Measurements from ENCODE around the gene RNF121.
"Not testable (repeated sequence)": the region's sequence is repeated elsewhere in the genome, so short reads cannot be mapped to it uniquely, and the experiment has no call there.

The RNF121 gene
- 7.2 to 26.7 (median 17.6) reads per million in 17 experiments for total RNA-seq

DNA sequence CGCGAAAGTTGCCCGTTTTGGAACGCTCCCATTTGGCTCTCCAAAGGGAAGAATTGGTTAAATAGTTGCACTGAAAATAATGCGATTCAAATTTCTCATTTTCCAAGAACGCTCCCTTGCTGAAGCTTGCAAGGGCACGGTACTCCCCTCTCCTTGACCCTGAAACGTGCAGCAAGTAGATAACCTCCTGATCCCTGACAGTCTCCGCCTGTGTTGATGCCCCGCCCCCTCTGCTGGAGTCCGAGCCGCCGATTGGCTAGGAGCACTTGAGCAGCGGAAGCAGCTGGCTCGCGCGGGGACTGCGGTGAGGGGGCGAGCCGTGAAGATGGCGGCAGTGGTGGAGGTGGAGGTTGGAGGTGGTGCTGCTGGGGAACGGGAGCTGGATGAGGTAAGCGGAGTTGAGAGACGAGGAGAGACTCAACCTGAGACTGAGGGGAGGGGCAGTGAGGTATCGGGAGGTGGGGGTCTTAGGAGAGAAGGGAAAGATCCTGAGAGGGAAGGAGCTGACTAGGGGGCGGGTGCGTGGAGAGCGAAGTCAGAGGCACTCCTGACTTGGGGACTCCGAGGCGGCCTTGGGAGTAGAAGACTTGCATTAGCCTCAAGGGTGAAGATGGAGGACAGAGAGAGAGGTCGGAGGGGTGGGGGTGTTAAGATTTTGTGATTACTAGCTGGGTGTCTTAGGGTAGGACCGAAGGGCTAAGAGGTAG lies at the start of gene RNF121:
Gene RNF121 (plus strand): TSS at position 310 of the 707 bp plus-strand sequence. CDS start 16 bp downstream, at position 326.
- DNase-seq = peak; percentile 95 to 99 (median 98)

DNA sequence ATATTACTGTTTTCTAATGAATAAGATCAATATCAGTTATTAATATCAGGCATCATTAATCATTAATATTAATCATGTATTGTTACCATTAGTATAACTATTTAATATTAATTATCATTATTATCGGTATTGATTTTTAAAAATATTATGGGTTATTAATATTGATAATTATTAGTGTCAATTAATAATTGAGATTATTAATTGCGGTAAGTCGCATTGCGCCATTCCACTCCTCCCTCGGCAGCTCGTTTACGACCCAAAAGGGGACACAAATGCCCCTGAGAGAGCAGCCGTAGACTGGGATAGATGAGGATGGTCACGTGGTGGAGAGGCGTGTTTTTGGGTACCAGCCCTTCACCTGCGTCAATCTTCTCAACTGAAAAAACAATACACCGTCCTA lies 43.0 kb upstream of the RNF121 start:
- DNase-seq = not testable (repeated sequence)

DNA sequence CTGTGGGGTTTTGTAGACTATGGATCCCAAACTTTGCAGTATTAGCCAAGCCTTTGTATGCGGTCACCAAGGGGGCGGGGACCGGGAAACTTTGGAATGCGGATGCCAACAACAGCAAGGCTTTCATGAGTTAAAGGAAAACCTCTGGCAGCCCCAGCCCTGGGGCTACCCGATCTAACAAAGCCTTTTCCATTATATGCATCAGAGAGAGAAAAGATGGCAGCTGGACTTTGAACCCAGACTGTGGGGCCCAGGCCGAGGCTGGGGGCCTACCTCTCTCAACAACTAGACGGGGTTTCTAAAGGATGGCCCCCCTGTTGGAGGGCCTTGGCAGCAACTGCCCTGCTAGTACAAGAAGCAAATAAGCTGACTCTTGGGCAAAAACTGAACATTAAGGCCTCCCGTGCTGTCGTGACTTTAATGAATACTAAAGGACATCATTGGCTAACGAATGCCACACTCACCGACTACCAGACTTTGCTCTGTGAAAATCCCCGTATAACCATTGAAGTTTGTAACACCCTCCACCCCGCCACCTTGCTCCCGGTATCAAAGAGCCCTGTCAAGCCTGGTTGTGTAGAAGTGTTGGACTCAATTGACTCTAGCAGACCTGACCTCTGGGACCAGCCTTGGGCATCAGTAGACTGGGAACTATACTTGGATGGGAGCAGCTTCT lies 40.4 kb upstream of the RNF121 start:
- DNase-seq = not testable (repeated sequence)

DNA sequence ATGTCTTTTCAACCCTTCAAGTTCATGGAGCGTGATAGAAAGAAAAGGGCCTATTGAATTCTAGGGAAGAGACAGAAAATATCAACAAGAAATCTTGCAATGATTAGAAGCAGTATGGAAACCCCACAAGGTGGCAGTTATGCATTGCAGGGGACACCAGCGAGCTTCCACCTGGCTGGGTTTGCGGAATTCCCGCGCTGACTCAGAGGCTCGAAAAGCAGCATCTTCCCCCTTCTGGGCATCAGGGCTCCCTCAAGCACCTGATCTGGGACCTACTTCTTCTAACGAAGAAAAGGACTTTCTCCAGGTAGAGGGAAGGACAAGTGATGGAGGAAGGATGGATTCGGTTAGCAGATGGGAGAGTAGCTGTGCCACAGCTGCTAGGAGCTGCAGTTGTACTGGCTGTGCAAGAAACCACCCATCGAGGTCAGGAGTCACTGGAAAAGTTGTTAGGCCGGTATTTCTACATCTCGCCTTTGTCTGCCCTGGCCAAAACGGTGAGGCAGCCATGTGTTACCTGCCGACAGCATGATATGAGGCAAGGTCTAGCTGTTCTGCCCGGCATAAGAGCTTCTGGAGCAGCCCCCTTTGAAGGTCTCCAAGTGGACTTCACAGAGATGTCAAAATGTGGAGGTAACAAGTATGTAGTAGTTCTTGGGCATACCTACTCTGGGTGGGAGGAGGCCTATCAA lies 39.5 kb upstream of the RNF121 start:
- not testable (repeated sequence) for DNase-seq

DNA sequence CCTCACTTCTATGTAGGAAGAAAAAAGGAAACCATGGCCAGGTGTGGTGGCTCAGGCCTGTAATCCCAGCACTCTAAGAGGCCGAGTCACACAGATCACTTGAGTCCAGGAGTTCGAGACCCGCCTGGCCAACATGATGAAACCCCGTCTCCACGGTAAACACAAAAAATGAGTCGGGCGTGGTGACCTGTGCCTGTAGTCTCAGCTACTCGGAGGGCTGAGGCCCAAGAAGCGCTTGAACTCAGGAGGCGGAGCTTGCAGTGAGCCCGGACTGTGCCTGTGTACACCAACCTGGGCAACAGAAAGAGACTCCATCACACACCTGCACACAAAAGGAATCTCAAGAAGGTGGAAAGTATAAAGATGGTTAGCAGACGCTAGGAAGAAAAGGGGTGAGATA lies 32.9 kb upstream of the RNF121 start:
- DNase-seq = no peak

DNA sequence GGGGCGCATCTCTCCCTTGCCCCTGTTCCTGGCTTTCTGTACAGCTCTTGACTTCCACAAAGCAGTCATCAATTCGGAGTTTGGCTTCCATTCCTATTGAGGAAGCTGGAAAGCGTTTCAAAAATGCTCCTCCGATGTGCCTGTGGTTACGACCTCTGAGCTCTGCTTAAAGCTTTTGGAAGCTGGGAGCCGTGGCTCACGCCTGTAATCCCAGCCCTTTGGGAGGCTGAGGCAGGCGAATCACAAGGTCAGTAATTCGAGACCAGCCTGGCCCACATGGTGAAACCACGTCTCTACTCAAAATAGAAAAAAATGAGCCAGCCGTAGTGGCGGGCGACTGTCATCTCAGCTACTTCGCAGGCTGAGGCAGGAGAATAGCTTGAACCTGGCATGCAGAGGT lies 27.7 kb upstream of the RNF121 start:
- not testable (repeated sequence) for DNase-seq

DNA sequence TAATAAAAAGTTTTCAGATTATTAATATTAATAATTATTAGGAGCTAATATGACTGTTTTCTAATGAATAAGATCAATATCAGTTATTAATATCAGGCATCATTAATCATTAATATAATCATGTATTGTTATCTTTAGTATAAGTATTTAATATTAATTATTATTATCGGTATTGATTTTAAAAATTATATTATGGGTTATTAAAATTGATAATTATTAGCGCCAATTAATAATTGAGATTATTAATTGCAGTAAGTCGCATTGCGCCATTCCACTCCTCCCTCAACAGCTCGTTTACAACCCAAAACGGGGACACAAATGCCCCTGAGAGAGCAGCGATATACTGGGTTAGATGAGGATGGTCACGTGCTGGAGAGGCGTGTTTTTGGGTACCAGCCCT lies 20.6 kb upstream of the RNF121 start:
- no peak for DNase-seq

DNA sequence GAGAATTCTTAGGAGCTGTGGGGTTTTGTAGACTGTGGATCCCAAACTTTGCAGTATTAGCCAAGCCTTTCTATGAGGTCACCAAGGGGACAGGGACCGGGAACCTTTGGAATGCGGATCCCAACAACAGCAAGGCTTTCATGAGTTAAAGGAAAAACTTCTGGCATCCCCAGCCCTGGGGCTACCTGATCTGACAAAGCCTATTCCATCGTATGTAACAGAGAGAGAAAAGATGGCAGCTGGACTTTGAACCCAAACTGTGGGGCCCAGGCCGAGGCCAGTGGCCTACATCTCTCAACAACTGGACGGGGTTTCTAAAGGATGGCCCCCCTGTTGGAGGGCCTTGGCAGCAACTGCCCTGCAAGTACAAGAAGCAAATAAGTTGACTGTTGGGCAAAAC lies 18.1 kb upstream of the RNF121 start:
- not testable (repeated sequence) for DNase-seq

DNA sequence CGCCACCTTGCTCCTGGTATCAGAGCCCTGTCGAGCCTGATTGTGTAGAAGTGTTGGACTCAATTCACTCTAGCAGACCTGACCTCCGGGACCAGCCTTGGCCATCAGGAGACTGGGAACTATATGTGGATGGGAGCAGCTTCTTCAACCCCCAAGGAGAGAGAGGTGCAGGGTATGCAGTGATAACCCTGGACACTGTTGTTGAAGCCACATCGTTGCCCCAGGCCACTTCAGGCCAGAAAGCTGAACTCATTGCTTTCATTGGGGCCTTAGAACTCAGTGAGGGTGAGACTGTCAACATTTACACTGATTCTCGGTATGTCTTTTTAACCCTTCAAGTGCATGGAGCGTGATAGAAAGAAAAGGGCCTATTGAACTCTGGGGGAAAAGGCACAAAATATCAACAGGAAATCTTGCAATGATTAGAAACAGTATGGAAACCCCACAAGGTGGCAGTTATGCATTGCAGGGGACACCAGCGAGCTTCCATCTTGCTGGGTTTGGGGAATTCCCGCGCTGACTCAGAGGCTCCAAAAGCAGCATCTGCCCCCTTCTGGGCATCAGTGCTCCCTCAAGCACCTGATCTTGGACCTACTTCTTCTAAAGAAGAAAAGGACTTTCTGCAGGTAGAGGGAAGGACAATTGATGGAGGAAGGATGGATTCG lies 17.4 kb upstream of the RNF121 start:
- DNase-seq = peak in 1 of 4 experiments; percentile 6

DNA sequence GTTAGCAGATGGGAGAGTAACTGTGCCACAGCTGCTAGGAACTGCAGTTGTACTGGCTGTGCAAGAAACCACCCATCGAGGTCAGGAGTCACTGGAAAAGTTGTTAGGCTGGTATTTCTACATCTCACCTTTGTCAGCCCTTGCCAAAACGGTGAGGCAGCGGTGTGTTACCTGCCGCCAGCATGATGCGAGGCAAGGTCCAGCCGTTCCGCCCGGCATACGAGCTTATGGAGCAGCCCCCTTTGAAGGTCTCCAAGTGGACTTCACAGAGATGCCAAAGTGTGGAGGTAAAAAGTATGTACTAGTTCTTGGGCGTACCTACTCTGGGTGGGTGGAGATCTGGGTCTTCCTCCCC lies 16.9 kb upstream of the RNF121 start:
- DNase-seq = not testable (repeated sequence)

DNA sequence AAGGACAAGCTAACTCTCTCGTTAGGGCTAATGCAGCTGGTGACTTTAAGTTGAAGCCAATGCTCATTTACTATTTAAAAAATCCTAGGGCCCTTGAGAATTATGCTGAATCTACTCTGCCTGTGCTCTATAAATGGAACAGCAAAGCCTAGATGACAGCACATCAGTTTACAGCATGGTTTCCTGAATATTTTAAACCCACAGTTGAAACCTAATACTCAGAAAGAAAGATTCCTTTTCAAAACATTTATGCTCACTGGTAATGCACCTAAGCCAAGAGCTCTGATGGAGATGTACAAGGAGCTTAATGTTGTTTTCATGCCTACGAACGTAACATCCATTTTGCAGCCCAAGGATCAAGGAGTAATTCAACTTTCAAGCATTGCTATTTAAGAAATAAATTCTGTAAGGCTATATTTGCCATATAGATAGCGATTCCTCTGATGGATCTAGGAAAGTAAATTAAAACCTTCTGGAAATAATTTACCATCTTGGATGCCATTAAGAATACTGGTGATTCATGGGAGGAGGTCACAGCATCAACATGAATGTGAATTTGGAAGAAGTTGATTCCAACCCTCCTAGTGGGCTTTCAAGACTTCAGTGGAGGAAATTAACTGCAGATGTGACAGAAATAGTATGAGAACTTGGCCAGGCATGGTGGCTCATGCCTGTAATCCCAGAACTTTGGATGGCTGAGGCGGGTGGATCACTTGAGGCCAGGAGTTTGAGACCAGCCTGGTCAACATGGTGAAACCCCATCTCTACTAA lies 14.9 kb upstream of the RNF121 start:
- DNase-seq = no peak

DNA sequence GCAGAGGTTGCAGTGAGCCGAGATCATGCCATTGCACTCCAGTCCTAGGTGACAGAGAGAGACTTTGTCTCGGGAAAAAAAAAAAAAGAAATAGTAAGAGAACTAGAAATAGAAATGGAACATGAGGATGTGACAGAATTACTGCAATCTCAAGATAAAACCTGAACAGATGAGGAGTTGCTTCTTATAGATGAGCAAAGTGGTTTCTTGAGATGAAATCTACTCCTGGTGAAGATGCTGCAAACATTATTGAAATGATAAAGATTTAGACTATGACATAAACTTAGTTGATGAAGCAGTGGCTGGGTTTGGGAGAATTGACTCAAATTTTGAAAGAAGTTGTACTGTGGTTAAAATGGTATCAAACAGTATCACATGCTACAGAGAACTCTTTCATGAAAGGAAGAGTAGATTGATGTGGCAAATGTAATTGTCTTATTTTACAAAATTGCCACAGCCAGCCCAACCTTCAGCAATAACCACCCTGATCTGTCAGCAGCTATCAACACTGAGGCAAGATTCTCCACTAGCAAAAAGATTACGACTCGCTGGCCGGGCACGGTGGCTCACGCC lies 14.1 kb upstream of the RNF121 start:
- no peak for DNase-seq

DNA sequence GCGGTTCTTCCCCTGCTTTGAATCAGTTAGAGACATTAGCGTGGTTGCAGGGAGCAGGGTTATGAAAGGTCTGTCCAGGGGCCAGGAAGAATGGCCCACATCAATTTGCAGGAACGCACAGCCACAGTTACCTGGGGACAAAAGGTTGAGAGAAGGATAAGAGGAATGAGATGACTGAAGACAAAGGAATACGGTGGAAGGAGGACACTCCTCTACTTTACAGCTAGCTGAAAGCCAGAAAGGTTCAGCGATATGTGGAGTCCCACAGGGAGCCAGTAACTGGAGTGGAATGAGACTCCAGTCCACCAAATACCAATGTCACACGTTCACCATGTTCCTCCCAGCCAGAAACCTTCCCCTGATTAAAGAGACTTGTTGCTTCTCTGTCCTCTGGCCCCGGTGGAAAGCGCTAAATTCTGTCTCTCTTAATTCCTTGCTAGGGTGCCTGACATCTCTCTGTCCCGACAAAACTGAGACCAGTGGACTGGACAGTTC lies 11.2 kb upstream of the RNF121 start:
- DNase-seq = no peak

DNA sequence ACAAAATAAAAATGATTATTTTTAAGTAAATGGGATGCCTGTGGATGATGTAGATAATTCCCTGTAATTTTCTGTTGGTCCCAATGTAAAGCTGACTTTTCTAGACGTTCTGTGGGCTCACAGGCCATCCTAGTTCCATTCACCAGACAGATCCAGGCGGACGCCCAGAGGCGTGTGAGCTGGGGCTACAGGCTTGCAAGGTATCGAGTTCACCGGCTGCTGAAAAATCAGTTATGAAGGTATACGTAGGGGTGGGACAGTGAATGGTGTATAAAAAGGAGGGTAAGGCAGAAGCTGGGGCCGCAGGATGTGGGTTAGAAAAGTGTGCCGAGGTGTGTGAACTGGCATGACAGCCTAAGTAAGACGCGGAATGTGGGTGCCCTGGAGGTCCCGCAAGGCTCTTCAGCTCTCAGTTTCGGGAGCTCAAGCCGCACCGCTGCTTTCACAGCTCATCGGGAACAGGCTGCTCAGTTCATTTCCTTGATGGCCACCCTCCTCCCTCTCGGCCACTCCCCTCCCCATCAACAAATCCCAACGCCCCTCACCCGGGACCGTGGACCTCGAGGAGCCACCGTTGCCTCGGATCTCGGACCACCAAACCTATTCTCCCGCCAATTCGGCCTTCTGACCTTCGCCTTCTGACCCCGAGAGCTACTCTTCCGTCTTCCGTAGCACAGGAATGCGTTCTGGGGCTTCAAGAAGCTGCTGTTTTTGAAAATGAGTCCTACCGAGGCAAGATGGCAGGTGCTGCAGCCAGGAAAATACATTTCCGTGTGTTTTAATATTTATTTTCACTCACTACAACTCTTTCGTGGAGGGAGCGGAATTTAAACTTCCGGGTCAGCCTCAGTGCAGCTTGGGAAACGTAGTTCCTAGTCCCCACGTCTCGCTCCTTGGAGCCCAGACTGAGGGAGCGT lies 768 bp upstream of the RNF121 start, which contains the start of gene XNDC1N:
Gene XNDC1N (minus strand): TSS at position 775 of the 917 bp plus-strand sequence. CDS start 5,241 bp downstream, outside the sequence.
- DNase-seq = peak in 3 of 4 experiments; percentile 88 to 91 (median 90)

DNA sequence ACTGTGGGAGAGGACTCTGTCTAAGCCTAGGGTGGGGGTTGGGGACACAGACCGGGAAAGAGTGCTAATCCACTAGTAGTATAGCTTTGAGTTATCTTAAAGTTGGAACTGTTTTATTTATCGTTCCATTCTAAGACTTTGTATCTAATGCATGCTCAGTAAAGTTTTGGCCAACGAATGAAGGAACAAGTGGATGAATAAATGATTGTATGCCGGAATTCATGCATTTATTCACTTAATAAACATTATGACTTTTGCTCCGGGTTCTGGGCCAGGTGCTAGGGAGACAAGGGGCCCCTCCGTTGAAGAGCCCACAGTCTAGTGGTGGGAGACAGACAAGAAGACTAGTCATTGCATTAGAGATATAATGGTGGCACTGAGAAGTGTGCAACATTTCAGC lies 645 bp downstream of the RNF121 start:
- no peak for DNase-seq

DNA sequence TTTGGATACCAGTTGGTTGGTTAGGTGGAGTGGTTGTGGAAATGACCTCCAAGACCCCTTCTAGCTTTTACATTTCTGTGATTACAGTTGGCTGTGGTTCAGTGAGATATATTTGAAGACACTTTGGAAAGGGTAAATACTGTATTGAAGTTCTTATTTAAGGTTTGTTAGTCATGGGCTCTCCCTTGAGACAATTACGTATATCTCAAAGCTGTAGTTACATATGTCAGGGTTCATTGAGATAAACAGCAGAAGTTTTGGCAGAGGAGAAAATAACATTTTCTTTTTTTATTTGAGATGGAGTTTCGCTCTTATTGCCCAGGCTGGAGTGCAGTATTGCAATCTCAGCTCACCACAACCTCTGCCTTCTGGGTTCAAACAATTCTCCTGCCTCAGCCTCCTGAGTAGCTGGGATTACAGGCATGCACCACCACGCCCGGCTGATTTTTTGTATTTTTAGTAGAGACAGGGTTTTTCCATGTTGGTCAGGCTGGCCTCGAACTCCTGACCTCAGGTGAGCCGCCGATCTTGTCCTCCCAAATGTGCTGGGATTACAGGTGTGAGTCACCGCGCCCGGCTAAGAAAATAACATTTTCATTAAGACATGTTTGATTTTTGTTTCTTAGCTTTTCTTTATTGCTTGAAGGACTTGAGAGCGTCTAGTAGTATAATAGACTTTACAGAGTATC lies 1.9 kb downstream of the RNF121 start:
- DNase-seq = no peak

DNA sequence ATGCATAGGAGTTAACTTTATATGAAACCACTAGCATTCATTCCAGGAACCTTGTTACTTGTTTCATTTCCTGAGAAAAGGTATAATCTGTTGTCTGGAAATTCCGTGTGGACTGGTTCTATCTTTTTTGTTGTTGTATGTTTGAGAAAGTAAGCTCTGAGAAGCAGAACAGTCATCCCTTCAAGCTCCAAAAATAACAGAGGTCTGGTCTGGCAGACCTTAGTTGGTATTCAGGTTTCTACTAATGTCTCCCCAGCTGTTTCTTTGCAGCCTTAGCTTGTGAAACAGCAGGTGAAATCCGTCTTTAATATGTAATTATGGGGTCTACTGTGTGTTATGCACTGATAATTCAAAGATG lies 2.4 kb downstream of the RNF121 start:
- DNase-seq = no peak

DNA sequence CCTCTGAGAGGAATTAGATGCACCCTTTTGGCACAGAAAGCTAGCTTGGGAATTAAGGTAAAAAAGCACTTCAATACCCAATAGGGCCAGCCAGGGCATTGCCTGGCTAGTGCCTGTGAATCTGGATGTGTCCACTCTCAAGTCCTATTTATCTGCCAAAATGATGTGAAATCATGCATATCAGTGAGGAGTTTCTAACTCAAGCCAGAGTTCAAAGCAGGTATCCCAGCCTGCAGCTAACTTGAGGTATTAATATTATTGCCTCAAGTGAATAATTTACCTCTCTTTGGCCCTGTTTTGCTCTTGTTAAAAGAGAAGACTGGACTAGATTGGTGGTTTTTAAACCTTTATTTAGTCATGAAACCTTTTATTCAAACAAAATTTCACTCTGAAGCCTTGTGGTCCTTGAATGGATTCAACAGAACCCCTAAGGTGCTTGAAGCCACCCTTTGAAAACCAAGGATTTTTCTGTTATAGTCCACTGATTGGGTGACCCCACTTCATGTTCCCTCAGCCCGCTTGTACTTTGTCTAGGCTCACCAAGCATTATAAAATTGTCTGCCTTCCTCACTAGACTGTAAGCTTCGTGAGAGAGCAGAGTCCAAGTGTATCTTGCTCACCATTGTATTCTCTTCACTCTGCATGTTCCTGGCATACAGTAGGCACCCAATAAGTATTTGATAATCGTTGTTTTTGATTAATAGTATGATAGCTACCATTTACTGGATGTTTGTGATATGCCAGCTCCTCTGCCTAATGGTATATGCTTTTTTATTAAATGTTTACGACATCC lies 4.5 kb downstream of the RNF121 start:
- DNase-seq = no peak

DNA sequence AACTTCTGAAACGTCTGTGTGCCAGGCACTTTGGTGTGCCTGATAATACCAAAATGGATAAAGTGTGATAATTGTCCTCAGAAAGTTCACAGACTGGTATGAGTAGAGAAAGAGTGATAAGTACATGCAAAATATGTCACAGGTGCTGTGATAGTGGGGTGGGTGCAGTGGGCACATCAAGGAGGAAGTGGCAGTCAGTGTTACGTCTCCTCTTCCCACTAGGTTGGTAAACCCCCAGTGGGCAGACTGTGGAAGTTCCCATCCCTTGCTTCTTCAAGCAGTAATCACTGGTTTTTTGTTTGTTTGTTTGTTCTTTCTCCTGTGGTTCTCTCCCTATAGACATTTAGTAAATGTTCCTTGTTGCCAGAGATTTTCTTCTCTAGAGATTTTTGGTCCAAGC lies 5.4 kb downstream of the RNF121 start:
- peak; percentile 23 to 65 (median 59) for DNase-seq
